Stimulated activated CD8-positive, alpha-beta memory T cell treated with anti-CD3 and anti-CD28 coated beads, Interleukin-4, amount 100 ng/mL, for 4 hours (primary cell): Measurements from ENCODE around the gene TMUB2.
A peak's percentile ranks its signal among the peaks of the same experiment; 100 is the strongest.
"Not testable (repeated sequence)": the region's sequence is repeated elsewhere in the genome, so short reads cannot be mapped to it uniquely, and the experiment has no call there.

Source experiments
- DNase-seq, 2 donors: peaks; one replicate each; pipeline ENCODE4 v3.0.0-alpha.2; 2020; ENCODE audit warnings: low read depth in 2 of 2, low spot score in 1 of 2

Gene TMUB2

DNA sequence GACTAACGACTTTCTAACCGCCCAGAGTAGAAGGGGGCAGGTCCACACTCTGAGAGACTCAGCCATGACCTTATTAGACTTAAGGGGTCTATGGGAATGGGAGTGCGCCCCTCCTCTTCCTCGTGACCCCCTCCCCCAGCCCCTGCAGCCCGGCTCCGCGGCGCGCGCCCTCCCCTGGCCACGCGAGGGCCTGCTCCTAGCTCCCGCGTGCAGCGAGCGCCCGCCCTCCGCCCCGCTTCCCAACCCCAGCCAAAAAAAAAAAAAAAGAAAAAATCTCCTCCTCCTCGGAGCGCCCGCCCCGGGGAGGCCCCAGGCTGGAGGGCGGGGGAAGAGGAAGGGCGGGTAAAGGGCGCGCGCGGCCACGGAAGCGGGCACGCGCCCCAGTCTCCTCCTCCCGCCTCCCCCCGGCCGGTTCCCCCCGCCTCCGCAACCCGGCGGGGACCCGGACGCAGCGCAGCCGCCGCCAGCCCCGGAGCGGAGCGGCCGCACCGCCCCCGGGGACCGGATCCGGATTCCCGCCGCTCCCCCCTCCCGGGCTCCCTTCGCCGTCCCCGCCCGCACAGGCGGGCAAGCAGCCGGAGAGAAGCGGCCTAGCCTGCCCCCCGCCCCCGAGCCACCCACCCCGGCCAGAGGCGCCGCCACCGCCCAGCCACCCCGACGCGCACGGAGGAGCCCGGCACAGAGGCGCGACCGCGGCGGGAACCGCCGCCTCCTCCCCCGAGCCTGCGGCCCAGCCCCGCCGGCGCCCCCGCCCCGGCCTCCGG is 31.8 kb downstream of the TMUB2 start:
- peak; percentile 60 to 77 for DNase-seq

DNA sequence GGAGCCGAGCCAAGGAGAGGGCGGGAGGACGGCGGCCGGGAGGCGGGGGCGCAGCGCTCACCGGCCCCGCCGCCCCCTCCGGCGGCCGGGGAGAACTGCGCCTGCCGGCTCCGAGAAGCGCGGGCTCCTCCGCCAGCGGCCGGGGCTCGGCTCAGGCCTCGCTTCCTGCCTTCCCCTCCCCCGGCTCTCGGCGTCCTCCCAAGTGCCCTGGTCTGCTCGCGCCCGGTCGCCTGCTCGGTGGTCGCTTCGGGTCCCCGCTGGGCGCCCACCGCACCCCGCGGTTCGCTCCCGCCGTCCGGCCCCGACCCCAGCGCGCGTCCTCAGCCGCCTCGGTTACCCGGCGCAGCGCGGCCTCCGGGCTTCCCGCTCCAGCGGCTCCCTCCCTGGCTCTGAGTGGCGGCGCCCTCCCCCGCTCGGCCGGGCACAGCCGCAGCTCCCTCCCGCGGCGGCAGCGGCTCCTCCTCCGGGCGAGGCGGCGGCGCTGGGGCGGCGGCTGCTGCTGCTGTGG is 32.4 kb downstream of the TMUB2 start:
- peak in 1 of 2 donors; percentile 49 for DNase-seq

DNA sequence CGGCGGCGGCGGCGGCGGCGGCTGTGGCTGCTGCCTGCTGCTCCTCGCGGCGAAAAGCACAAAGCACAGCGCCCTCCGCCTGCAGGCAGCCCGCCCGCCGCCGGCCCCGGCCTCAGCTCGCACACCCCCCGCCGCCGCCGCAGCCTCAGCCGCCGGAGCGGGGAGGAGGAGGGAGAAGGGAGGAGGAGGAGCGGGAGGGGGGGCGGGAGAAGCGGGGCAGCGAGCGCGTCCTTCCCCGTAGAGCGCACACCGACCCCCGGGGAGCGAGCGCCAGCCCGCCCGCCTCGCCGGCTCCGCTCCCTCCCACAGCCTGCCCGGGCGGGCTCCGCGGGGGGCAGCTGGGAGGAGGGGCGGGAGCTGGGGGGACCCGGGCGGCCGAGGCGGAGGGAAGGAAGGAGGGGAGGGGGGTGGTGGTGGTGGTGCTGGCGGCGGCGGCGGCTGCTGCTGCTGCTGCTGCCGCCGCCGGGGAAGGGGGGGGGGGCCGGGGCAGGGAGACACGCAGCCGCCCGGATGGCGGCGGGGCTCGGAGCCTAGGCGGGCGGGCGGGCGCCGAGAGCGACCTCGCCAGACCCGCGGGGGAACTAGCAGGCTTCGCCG is 32.9 kb downstream of the TMUB2 start, which contains the start of gene UBTF:
UBTF (minus strand) TSS at position 60 of the 597 bp plus-strand sequence. CDS start 1,446 bp downstream, outside the sequence.
- peak in 1 of 2 donors; percentile 57 for DNase-seq

DNA sequence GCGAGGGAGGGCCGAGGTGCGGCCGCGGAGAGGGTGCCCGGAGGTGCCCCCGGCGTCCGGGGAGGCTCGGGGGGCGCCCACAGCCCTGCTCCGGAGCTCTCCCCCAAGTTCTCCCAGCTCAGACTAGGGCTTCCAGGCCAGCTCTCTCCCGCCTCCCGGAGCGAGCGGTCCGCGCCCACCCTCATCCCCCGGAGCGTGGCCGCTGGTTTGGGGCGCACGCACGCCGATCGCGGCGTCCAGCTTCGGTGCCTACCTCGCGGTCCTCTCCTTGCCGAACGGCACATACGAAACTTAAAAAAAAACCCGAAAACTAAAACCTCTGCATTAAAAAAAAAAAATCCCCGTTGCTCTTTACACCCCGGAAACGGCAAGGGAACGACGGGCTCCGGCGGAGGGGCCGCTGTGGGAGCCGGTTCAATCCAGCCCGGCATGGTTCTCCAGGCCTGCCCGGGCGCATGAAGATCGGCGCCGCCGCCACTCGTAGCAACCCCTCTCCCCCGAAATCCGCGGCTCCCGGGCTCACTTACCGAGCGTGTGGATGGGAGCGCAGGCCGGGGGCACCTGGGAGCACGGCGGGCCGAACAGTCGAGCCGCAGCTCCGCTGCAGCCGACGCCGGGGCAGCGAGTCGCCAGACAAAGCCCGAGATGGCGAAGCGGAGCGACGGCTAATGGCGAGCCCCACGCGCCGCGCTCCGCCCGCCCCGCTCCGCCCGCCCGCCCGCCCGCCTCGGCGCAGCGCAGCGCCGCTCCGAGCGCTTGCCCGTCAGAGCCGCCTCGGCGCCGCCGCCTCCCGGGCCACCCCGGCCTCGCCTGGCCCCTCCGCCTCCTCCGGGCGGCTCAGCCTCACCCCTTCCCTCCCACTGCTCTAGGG is 33.7 kb downstream of the TMUB2 start:
- DNase-seq, result no peak

DNA sequence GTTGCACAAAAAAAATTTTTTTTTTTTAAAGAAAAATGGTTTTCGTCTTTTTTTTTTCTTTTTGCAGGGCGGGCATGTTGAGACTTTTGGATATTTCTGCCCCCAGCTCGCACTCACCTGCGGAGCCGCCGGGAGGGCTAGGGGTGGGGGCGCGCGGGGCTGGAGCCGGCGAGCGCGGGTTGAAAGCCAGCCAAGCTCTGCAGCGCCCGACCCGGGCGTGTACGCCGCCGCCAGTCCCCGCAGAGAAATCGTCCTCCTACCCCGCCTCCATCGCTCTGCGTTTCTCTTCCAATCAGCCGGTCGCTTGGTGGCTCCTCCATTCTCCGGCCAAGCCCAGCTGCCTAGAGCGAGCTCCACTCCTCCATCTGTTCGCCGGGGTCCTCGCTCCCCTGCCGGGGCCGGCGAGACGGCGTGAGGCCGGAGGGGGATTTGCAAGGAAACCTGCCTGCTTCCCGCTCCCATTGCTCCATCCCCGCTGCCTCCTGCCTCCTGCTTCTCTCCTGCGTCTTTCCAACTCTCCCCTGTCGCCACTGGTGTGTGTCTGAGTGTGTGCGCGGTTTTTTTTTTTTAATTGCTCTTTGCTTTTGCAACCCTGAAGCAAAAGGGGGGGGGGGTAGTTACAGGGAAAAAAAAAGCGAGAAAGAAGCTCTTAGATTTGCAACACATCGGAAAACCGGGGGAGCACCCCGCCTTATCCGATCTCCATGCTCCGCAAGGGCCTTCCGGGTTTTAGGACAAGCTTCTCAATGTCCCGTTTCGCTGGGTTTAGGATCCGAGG is 34.5 kb downstream of the TMUB2 start:
- no peak for DNase-seq

DNA sequence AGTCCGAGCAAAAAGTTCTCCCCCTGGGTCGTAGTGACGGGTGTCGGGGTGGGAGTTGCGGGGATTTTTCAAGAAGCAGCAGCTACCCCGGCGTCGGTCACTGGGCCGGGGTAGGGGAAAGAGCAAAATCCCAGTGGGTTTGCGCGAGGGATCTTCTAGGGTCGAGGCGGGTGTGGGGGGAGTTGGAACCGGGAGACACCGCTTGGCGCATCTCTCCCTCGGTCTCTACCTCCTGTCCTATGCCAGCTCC is 35.0 kb downstream of the TMUB2 start:
- DNase-seq, result no peak

DNA sequence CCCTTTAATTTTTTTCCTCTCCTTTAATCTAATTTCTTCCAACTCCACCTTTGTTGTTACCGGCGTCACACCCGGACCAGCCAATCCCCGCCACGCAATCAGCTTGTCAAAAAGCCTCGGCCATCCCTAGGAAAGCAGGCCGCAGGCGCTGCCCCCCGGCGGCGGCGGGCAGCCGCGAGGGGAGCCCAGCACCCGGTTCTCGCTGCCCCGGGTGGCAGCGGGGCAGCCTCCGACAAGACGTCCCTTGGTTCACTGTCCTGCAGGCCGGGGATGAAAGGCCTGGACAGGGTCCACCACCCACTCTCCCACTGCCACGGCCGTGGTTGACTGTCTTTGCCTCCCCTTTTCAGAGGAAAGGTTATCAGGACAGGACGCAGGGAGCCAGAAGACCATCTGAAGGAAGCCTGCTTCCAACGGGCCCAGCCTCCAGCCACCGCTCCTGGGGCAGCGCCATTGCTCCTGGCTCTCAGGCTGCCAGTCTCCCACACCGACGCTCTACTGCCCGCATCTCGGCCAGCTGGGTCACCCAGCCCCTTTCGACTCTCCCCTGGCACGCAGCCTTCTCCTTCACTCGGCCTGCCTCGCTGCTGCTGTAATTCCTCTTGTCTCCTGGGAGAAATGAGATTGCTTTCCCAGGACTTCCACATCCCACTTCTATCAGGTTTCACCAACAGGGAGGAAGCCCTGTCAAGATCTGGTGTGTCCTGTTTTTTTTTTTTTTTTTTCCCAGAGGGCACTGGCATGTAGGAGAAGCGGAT is 35.5 kb downstream of the TMUB2 start:
- no peak for DNase-seq

DNA sequence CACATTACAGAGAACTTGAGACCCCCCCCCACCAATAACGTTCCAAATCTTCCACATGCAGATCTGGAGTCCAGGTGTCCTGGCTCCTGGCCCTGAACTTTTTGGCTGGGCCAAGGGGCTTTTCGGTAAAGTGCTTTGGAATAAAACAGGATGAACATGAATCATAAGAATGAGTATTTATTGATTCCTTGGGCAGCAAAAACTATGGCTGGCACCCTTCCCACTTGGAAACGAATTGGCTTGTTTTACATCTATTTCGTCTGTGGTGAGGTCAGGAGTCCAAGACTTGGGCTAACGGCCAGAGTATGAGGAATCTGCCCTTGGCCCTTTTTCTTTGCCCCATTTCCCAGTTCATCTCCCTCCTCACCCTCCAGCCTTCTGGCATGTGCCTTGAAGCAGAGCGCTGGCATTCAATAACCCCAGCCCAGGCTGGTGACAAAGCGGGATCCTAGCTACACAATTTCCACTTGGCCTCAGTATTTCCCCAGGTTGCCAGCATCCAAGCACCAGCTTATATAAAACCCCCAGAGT is 36.8 kb downstream of the TMUB2 start:
- DNase-seq, result no peak

DNA sequence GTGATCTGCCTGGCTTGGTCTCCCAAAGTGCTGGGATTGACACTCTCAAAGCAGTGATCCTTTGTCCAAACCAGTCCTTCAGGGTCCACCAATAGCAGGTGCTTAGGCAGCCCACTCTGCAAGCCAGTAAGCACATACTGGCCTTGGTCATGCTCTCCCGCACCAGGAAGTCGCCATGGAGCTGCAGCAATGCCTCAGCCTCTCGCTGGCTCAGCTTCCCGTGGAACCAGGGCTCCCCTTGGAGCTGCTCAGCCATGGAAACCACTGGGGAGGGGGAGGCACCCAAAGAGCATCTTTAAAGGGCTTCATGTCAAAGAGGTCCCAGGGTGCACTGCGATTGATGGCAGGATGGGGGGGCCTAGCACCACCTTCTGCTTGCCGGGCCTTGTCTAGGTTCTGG is 42.3 kb downstream of the TMUB2 start:
- no peak for DNase-seq

DNA sequence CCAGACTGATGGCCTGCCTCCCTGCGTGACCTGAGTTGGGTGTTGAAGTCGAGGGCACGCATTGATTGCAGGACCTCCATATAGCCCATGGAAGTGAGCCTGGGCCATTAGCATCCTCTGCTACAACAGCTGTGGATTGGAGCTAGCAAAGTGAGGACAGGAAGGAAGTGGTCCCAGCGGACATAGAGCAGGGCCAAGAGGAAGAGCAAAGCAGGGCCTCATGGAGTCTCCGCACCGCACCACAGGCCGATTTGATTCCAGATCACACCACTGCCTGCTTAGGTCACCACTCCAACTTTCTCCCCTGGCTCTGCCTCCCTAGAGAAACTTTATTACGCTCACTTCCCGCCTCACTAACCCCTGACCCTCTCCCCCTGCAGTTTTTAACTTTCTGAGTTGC is 43.4 kb downstream of the TMUB2 start:
- no peak for DNase-seq

DNA sequence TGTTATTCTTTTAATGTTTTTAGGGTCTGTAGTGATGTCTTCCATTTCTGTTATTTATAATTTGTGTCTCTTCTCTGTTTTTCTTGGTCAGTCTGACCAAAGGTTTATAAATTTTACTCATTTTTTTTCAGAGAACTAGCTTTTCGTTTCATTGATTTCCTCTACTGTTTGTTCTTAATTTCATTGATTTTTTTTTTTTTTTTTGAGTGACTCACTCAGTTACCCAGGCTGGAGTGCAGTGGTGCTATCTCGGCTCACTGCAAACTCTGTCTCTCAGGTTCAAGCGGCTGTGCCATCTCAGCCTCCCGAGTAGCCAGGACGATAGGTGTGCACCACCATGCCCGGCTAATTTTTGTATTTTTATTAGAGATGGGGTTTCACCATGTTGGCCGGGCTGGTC is 45.3 kb downstream of the TMUB2 start:
- no peak for DNase-seq

DNA sequence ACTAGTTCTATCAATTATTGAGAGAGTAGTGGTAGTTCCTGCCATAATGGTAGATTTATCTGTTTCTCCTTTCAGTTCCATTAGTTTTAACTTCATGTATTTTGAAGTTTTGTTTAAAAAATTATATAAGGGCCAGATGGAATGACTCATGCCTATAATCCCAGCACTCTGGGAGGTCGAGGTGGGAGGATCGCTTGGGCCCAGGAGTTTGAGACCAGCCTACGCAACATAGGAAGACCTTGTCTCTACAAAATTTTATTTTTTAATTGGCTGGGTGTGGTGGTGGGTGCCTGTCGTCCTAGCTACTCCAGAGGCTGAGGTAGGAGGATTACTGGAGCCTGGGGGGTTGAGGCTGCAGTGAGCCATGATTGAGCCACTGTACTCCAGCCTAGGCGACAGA is 46.8 kb downstream of the TMUB2 start:
- DNase-seq, result no peak

DNA sequence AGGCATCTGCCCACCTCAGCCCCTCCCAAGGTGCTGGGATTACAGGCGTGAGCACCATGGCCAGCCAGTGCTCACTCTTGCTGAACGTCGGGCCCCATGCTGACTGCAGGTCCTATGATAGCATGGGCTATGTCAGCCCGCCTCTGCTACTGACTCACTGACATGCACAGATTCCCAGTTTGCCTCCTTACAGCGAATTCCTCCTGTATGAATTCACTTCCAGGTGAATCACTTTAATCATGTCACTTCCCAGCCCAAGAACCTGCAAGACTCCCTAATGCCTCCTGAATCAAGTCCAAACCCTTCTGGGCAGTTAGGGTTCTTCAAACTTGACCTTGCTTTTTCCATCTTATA is 48.8 kb downstream of the TMUB2 start:
- DNase-seq, result no peak

DNA sequence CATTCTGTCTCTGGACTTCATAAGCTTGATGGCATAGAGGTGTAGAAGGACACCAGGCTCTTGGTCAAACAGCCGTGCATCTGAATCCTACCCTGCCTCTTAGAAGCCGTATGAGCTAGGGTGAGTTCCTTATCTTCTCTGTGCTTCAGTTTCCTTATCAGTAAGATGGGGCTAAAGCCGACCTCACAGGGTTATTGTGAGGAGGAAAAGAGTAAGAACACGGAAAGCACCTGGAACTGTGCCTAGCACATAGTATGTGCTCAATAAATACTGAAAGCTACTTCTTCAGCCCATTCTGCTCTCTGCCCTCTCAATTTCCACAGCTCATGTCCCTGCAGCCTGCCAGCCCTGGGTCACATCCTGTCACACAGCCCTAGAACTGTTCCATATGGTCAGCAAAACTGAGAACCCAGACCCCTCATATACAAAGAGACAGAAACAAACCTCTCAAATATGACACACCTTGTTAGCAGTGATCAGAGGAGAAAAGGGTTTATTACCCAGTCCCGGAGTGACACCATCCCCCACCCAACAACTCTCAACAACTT is 49.7 kb downstream of the TMUB2 start:
- DNase-seq, result no peak

DNA sequence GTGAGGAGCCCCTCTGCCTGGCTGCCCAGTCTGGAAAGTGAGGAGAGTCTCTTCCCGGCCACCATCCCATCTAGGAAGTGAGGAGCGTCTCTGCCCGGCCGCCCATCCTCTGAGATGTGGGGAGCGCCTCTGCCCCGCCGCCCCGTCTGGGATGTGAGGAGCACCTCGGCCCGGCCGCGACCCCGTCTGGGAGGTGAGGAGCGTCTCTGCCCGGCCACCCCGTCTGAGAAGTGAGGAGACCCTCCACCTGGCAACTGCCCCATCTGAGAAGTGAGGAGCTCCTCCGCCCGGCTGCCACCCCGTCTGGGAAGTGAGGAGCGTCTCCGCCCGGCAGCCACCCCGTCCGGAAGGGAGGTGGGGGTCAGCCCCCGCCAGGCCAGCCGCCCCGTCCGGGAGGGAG is 51.1 kb downstream of the TMUB2 start:
- DNase-seq, result not testable (repeated sequence)

DNA sequence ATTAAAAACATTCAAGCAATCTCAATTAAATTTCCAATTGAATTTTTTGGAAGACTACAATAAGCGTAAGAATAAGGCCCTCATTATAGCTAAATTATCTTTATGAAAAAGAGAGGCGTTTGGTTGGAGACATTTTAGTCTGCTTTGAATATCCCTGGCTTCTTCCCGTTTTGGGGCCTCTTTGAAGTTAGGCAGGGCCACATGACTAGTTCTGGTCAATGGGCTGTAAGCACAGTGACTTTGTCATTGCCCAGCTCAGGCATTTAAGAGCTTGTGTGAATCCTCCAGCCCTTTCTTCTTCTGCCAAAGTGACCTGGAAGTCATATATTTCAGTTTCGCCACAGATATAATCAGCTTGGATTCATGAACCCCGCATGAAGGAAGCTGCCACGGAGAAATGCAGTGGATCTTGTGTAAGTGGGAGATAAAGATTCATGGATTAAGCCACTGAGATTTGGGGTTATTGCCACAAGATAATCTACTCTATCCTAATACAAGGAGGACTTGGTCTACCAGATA is 54.4 kb downstream of the TMUB2 start:
- DNase-seq, result no peak
